Gastrocnemius medialis (tissue), 4 donors: ENCODE measurements around the gene RNF19B.

Source experiments
- POLR2A ChIP-seq, 2 donors: fragments of 450-650 bp; IDR thresholded peaks; one replicate each; pipeline ENCODE4 v1.6.1; 2017; ENCODE audit warnings: antibody characterized with exemption in 2 of 2, mild to moderate bottlenecking in 2 of 2, moderate library complexity in 2 of 2
- TF ChIP-seq, protein P1 (sequence below), 5 experiments: fragments of 450-650 bp in 3 of 5; fragments of 200-600 bp in 2 of 5; sonication (generic) in 2 of 5; IDR thresholded peaks in 4 of 5; conservative IDR thresholded peaks in 1 of 5; 1 replicate in 4 of 5; 2 replicates in 1 of 5; pipeline ENCODE4 v1.5.1; 2016 to 2019; ENCODE audit warnings: antibody characterized with exemption in 5 of 5, mild to moderate bottlenecking in 3 of 5, moderate library complexity in 3 of 5

DNA sequence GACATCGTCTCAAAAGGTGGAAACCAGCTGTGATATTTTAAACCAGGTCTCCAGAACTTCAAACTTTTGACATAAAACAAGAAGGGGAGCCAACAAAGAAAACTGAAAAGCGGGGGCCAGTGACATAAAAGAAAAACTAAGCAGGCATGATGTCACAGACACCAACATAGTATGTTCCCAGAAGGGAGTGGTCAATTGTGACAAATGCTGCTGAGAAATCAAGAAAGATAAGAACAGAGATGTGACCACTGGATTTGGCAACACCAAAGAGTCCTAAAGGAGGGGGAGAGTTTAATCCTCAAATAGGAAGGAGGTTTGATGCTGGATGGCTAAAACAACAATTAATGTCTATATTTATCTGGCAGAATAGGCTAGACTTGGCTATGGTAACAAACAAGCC, 2.3 kb upstream of the RNF19B start:
- TF ChIP-seq, protein P1, sequence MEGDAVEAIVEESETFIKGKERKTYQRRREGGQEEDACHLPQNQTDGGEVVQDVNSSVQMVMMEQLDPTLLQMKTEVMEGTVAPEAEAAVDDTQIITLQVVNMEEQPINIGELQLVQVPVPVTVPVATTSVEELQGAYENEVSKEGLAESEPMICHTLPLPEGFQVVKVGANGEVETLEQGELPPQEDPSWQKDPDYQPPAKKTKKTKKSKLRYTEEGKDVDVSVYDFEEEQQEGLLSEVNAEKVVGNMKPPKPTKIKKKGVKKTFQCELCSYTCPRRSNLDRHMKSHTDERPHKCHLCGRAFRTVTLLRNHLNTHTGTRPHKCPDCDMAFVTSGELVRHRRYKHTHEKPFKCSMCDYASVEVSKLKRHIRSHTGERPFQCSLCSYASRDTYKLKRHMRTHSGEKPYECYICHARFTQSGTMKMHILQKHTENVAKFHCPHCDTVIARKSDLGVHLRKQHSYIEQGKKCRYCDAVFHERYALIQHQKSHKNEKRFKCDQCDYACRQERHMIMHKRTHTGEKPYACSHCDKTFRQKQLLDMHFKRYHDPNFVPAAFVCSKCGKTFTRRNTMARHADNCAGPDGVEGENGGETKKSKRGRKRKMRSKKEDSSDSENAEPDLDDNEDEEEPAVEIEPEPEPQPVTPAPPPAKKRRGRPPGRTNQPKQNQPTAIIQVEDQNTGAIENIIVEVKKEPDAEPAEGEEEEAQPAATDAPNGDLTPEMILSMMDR (IDR thresholded peaks at IDR 0.05 in 4 of 5, conservative IDR thresholded peaks at IDR 0.05 in 1 of 5) = no peak
- TF ChIP-seq POLR2A (IDR thresholded peaks at IDR 0.05) = no peak
